Measurements from ENCODE around the gene SEC23B.
"Not testable (repeated sequence)": the region's sequence is repeated elsewhere in the genome, so short reads cannot be mapped to it uniquely, and the experiment has no call there.

The SEC23B gene

DNA sequence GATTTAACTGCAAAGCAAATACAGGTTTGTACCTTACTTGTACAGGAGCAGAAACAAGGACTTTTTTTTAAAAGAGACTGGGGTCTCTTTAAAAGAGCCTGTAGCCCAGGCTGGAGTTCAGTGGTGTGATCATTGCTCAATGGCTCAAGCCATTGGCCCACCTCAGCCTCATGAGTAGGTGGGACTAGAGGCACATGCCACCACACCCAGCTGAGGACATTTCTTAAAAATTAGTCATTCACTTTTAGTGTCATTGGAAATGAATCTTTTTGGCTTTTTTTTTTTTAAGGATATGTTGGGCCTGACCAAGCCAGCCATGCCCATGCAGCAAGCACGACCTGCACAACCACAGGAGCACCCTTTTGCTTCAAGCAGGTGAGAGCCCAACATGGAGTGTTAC, 16.9 kb downstream of the SEC23B start:
- no peak for DNase-seq (ENCODE audit: low read depth in 2 of 2, low spot score in 1 of 2)

DNA sequence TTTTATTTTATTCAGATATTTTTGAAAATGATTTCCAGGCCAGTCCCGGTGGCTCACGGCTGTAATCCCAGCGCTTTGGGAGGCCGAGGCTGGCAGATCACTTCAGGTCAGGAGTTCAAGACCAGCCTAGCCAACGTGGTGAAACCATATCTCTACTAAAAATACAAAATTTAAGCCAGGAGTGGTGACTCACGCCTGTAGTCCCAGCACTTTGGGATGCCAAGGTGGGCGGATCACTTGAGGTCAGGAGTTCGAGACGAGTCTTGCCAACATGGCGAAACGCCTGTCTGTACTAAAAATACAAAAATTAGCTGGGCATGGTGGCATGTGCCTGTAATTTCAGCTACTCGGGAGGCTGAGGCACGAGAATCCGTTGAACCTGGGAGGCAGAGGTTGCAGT, 19.0 kb downstream of the SEC23B start:
- DNase-seq (ENCODE audit: low read depth in 2 of 2, low spot score in 1 of 2) = not testable (repeated sequence)

DNA sequence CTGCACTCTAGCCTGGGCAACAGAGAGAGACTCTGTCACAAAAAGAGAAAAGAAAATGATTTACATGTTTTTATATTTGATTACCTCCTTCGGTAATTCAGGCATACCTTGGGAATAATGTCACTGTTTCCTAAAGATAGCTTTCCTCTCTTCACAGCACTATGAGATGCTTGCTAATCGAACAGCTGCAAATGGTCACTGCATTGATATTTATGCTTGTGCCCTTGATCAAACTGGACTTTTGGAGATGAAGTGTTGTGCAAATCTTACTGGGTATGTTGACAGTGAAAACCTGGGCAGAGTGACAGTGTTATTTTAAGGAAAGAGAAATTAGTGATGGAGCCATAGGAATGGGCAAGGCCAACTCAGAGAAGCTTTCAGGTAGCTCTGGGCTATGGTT, 19.6 kb downstream of the SEC23B start:
- no peak for DNase-seq (ENCODE audit: low read depth in 2 of 2, low spot score in 1 of 2)

DNA sequence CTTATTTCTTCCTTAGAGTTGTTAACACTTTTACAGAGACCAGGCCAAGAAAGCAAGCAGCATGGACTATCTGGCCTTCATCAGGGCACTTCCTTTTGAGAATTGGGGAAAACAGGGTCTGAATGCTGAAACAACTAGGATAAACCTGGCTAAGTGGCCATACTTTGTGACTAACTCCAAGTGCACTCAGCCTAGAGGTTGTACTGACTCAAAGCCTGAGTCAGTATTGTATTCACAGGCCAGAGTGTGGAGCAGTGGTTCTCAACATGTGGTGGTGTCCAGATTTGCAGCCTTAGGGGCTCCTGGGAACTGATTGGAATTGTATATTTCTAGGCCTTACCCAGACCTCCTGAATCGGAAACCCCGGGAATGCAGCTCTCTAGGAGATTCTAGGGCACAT, 20.1 kb downstream of the SEC23B start:
- DNase-seq (ENCODE audit: low read depth in 2 of 2, low spot score in 1 of 2) = no peak

DNA sequence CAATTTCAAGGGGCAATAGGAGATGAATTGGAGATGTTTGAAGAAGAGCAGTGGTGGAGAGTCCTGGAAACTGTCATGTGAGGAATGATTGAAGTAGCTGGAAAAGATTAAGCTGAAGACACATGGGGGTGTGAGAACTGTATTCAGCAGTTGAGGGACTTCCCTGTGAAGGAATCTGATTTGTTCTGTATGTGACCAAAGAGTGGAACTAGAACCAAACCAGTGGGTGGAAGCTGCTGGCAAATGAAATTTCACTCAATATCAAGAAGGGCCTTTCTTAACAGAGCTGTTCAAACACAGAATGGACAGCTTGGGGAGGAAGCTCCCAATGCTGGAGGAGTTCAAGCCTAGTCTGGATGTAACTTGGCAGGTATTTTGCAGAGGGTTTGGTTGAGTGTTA, 21.3 kb downstream of the SEC23B start:
- DNase-seq (ENCODE audit: low read depth in 2 of 2, low spot score in 1 of 2) = no peak

DNA sequence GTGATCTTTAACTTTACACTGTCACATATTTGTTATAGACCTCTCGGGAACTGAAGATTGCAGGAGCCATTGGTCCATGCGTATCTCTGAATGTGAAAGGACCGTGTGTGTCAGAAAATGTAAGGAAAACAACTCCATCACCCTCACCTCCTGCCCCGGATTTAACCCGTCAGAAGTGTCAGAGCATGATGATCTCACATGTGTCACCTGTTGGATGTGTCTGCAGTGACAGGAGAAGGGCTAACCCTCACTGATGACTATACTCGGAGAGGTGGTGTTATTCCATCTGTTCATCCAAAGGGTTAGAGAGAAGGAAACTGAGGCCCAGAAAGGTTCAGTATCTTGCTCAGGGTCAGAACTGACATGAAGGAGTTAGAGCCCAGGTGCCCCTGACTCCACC, 24.9 kb downstream of the SEC23B start:
- DNase-seq (ENCODE audit: low read depth in 2 of 2, low spot score in 1 of 2) = no peak

DNA sequence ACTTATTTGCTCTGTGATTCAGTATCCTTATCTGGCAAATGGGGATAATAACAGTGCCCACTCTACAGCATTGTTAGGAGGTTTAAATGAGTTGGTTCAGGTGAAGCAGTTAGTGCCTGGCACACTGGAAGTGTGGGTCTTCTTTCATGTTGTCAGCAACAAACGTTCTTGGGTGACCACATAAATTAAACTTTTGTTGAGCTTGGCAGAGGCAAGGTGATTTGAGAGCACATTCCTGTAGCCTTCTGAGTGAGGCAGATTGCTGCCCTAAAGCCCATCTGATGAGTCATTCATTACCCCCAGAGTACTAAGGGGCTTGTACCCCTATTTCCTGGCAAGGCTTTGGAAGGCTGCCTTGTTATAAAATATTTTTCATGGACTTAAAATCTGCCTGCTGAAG, 25.8 kb downstream of the SEC23B start:
- no peak for DNase-seq (ENCODE audit: low read depth in 2 of 2, low spot score in 1 of 2)

DNA sequence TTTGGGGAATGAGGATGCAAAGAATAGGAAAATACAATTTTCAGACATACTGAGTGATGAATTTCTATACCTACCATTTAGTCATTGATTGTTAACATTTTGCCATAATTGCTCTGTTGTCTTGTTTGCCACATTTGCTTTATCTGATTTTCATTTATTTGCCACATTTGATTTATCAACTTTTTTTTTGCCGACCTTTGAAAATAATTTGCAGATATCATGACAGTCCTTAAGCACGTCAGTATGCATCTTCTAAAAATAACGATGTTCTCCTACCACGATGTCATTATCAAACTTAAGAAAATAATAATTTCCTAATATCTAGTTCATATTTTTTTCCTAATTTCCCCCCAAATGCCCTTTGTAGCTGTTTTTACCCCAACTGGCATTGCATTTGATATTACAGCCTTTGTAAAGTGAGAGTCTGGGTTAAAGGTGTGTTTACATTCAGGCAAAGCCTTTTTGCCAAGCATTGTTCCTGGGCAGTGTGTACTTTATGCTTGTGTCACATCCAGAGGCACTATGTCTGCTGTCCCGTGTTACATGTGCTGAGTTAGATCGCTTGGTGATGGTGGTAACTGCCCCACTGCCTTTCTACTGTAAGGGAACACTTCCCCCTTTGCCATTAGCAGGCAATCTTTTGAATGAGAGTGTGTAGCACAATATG, 26.4 kb downstream of the SEC23B start:
- no peak for DNase-seq (ENCODE audit: low read depth in 2 of 2, low spot score in 1 of 2)

DNA sequence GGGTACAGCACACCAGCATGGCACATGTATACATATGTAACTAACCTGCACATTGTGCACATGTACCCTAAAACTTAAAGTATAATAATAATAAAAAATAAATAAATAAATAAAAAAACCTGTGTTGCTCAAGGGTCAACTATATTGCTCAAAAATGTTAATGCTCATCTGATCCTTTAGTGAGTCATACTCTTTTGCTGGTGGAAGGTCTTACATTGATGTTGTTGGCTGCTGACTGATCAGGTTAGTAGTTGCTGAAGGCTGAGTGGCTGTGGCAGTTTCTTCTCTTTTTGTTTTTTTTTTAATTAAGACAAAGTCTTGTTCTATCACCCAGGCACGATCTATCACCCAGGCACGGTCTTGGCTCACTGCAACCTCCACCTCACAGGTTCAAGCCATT, 29.9 kb downstream of the SEC23B start:
- no peak for DNase-seq (ENCODE audit: low read depth in 2 of 2, low spot score in 1 of 2)

DNA sequence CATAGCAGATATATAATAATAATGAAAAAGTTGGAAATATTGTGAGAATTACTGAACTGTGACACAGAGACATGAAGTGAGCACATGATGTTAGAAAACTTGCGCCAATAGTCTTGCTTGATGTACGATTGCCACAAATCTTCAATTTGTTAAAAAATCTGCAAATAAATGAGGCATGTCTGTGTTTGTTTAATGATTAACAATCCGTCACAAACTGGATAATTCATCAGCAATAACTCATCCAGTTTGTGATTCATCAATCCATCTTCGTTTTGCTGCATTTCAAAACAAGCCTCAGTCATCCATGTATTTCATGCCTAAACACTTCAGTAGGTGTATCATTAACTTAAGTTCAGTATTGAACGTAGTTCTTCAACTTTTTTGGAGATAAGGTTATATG, 34.0 kb downstream of the SEC23B start:
- DNase-seq (ENCODE audit: low read depth in 2 of 2, low spot score in 1 of 2) = no peak

DNA sequence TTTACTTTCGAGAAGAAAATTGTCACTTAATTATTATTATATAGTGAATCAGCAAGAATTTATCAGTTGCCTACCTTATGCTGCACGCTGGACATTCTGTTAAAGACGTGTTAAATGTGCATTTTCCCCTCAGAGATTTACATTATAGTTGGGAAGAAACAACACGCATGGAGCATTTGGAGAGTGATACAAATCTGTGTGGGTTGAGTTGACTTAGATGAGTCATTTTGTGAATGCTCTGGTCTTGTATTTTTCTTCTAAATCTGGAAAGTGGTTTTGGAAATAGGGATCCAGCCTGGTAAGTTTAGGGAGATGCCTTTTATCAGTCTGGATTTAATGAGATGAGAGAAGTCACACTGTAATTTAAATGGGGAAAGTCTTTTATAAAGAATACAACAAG, 35.5 kb downstream of the SEC23B start:
- DNase-seq (ENCODE audit: low read depth in 2 of 2, low spot score in 1 of 2) = no peak

DNA sequence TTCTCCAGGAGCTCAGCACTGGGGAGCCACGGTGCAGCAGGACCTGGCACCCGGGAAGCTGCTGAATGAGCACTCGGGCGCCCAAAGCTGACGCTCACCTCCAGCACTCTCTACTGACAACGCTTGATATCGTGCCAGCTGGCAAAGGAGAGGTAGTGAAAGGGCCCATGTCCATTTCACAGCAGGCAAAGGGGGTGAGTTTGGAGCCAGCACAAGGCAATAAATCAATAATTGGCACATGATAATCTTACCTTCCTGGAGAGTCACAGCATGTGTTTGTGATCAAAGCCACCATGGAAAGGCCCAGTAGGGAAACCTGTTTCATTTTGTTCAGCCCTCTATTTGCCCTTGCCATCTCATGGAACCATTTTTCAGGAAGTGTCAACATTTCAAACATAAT, 36.2 kb downstream of the SEC23B start:
- DNase-seq (ENCODE audit: low read depth in 2 of 2, low spot score in 1 of 2) = no peak

DNA sequence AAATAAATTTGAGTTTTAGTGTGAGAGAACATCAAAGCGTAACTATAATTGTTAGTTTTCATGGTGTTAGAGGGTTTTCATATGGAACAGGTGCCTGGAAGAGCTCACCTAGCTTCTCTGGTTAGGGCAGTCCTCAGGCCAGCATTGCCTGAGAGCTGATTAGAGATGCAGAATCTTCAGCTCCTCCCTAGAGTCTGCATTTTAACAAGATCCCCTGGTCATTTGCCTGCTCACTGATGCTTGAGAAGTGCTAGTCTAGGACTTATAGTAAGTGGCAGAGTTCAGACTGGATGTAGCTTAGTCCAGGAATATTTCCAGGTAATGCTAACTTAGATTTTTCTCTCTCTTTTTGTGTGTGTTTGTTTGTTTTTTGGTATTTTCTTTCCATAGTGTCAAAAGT, 37.8 kb downstream of the SEC23B start:
- no peak for DNase-seq (ENCODE audit: low read depth in 2 of 2, low spot score in 1 of 2)

DNA sequence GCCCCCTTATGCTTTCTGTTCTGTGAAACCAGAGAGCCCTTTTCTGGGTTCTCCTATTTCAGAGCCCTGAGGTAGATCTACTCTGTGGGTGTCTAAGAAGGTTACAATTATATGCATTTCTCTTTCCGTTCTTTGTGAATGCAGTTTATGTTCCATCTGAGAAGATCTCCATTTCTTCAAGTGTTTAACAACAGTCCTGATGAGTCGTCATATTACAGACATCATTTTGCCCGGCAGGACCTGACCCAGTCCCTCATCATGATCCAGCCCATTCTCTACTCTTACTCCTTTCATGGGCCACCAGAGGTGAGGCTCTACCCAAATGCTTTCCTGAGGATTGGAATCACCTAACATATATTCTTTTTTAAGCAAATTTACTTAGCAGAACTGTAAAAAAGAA, 40.7 kb downstream of the SEC23B start:
- DNase-seq (ENCODE audit: low read depth in 2 of 2, low spot score in 1 of 2) = no peak

DNA sequence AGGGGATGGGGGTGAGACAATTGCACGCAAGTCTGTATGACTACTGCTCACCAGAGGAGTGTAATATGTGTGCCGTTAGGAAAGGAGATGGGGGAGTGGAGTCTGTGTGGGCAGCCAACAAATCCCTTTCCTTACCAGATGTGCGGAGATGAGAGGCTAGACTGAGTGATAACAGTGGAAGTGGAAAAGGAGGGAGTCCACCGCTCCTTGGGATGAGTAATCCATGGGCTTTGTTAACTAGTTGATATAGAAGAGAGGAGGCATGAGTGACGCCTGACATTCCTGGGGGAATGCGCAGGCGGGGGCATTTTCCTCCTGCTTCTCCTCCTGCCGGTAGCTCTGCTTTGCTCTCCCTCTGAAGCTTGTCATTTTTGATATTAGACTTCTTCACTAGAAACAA, 46.0 kb downstream of the SEC23B start:
- DNase-seq (ENCODE audit: low read depth in 2 of 2, low spot score in 1 of 2) = no peak

DNA sequence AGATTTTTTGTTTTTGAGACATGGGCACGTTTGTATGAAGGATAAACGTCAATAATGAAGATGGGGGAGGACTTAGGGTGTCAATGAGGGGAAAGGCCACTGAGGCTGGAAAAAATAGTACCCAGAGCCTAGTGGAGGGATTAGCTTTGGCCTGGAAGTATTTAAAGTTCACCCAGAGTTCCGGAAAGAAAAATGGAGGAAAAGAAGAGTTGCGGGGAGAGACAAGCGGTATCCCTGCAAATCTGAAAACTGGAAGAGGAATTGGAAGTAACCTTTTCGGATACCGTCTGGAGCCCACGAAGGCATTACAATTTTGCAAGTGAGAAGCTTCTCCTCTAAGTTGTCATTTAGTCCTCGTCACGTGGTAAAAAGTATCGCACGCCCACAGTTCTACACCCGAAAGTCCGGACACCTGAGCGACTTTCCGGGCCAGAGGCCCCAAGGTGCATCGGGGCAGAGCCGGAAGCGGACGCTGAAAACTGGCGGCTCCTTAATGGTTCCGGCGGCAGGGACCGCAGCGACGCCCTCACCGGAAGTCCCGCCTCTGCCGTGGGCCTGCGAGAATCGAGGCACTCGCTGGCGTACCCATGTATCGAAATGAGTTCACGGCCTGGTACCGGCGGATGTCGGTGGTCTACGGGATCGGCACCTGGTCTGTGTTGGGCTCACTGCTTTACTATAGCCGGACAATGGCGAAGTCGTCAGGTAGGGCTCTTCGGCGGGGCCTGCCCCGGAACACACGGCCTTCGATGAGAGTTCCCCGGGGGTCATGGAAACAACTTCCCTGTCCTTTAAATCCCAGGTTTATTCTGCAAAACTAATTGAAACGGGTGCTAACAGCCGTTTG, 59.4 kb downstream of the SEC23B start, which contains the start of gene SMIM26:
TSS of gene SMIM26 (plus strand) at position 541 of the 847 bp plus-strand sequence. CDS start at position 588, 47 bp downstream.
- peak; percentile 80 to 86 for DNase-seq (ENCODE audit: low read depth in 2 of 2, low spot score in 1 of 2)

DNA sequence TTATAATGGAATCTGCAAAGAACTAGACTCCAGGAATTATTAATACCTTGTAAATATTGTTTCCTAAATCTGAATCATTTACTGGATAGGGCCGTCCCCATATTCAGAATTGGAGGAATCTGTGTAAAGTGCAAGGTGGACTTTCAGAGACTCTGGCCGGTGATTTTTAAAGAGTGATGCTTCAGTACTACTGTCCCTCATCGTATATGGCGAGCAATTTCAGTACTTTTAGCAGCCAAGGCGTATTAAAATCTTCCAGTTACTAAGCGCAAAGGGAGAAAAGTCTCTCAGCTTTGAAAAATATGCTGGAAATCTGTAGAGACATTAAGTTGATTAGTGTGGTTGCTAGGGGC, 60.0 kb downstream of the SEC23B start:
- DNase-seq (ENCODE audit: low read depth in 2 of 2, low spot score in 1 of 2) = no peak

DNA sequence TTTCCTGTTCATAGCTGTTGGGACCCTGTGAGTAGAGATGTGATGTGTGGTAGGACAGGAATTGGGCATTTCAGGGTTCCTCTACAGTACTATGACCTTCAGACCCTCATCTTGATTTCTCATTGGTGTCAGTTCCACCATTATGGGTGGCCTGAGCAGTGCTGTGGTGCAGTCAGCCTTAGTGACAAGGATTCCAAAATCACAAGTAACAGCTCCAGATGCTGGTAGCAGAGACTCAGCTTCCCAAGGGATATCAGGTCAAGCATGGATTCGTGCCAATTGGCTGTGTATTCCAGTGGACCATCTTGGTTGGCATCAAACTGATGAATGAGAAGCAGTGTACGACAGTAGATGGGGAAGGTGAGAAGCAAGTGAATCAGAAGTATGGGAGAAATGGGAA, 63.3 kb downstream of the SEC23B start:
- no peak for DNase-seq (ENCODE audit: low read depth in 2 of 2, low spot score in 1 of 2)

DNA sequence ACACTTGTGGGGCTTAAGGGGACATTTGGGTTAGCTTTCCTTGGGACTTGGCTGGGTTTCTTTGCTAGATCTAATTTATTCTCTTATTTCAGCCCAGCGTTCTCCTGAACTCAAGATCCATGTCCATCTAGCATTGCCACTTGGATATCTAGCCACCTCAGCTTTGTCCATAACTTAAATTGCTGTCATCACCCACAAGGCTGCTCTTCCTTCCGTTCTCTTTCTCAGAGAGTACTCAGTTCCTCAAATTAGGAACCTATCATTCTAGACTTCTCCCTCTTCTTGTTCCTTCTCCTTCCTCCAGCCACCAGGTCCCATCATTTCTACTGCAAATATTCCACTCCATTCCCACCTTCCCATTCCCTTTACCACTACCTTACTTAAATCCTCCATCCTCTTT, 63.8 kb downstream of the SEC23B start:
- no peak for DNase-seq (ENCODE audit: low read depth in 2 of 2, low spot score in 1 of 2)

DNA sequence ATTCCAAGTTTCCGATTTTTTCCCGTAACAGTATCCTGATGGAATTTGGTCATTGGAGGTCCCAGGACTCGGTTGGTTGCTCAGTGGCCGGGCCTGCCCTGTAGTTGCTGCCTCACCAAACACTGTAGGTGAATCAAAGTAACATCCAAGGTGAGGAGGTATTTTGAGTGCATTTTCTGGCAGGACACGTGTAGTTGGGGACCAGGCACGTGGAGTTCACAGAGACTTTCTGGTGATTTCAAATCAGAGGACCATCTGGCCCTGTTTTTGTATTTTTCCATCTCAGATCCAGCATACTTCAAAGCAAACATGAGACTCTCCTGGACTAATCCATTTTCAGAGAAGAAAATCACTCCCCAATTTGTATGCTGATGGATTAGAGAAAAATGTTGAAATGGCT, 70.2 kb downstream of the SEC23B start:
- DNase-seq (ENCODE audit: low read depth in 2 of 2, low spot score in 1 of 2) = no peak

DNA sequence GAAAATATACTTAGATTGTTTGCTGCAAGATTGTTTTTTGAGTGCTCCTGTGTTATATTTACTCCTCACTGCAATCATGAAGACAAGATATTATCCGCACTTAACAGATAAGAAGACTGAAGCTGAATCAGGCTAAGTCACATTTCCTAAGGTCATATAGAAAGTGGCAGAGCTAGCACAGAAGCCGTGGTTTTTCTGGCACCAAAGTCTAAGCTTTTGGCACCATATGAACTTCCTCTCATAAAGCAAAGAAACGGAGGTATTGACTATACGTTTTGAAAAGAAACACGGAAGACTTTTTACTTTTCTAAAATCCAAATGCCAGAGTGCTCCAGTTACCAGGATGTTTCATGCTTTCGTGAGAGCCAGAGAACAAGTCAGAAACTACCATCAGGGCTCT, 70.8 kb downstream of the SEC23B start:
- DNase-seq (ENCODE audit: low read depth in 2 of 2, low spot score in 1 of 2) = no peak

DNA sequence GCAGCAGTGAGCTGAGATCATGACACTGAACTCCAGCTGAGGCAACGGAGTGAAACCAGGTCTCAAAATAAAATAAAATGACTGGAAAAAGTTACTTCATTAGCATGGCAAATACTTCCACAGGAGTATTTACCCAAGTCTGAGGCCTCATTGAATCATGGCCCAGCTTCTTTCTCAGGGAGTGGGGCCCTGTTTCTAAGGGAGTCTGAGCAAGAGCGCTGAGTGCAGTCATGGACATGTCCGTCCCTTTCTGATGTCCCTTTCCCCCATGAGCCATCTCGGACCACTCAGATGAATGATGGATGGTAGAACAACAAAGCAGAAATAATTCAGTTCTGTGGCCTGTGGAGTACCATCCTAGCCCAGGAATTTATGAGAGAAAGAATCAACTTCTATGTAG, 72.3 kb downstream of the SEC23B start:
- DNase-seq (ENCODE audit: low read depth in 2 of 2, low spot score in 1 of 2) = no peak

DNA sequence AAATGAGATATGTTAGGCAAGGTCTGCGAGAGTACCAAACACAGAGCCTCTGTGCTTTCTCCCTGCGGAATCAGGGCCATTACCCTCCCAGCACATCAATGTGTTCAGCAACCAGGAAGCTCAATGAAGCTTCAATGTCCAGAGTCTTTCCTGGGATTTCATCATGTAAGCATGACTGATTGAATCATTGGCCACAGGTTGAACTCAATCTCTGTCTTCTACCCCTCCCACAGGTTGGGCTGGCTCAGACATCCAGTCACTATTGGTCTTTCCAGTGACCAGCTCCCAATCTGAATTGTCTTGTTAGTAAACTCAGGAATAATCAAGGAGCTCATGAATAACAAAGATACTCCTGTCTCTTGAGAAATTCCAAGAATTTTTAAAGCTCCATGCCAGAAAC, 77.4 kb downstream of the SEC23B start:
- DNase-seq (ENCODE audit: low read depth in 2 of 2, low spot score in 1 of 2) = no peak
